Stimulated activated CD4-positive, alpha-beta T cell treated with anti-CD3 and anti-CD28 coated beads, TNF-alpha, amount 100 ng/mL, for 48 hours (primary cell): ENCODE data around the gene TPST2.
"Not testable (repeated sequence)": the region's sequence is repeated elsewhere in the genome, so short reads cannot be mapped to it uniquely, and the experiment has no call there.

Experiments
- DNase-seq, 3 donors: peaks; one replicate each; pipeline ENCODE4 v3.0.0-alpha.2; 2020; ENCODE audit warnings: low read depth in 3 of 3

TPST2 gene

GRCh38 chr22:26589845-26590736 is at the start of gene TPST2:
Gene TPST2 (minus strand): TSS chr22:26590132. CDS start chr22:26541630, 48,502 bp downstream.
- DNase-seq, result peak; percentile 51 to 69 (median 66)

- DNase-seq, result no peak
Observed at GRCh38 chr22:26636296-26636695, 46.4 kb upstream of the TPST2 start.

- DNase-seq, result no peak
Observed at GRCh38 chr22:26635117-26635516, 45.2 kb upstream of the TPST2 start.

- DNase-seq, result no peak
Observed at GRCh38 chr22:26634189-26634588, 44.3 kb upstream of the TPST2 start.

- DNase-seq, result no peak
Observed at GRCh38 chr22:26632422-26633155, 42.7 kb upstream of the TPST2 start.

GRCh38 chr22:26631282-26631681 is 41.4 kb upstream of the TPST2 start:
- DNase-seq, result no peak

GRCh38 chr22:26629988-26630761 is 40.2 kb upstream of the TPST2 start:
- DNase-seq, result no peak

- no peak for DNase-seq
Observed at GRCh38 chr22:26624803-26625202, 34.9 kb upstream of the TPST2 start.

- no peak for DNase-seq
Observed at GRCh38 chr22:26623984-26624383, 34.1 kb upstream of the TPST2 start.

GRCh38 chr22:26621663-26622062 is 31.7 kb upstream of the TPST2 start, which contains the start of gene CRYBA4:
Gene CRYBA4 (plus strand): TSS chr22:26621963. CDS start chr22:26622597, 634 bp downstream.
- no peak for DNase-seq

- DNase-seq, result no peak
Observed at GRCh38 chr22:26620197-26620596, 30.3 kb upstream of the TPST2 start.

- DNase-seq, result no peak
Observed at GRCh38 chr22:26619510-26619909, 29.6 kb upstream of the TPST2 start.

GRCh38 chr22:26618455-26618854 is 28.5 kb upstream of the TPST2 start:
- DNase-seq, result no peak

- no peak for DNase-seq
Observed at GRCh38 chr22:26617271-26618199, 27.6 kb upstream of the TPST2 start, which contains the start of gene CRYBB1. Gene CRYBB1 (minus strand): TSS chr22:26618027. CDS start chr22:26616319, 1,708 bp downstream.

- DNase-seq, result no peak
Observed at GRCh38 chr22:26616650-26617049, 26.7 kb upstream of the TPST2 start.

GRCh38 chr22:26615830-26616435 is 26.0 kb upstream of the TPST2 start:
- DNase-seq, result no peak

- DNase-seq, result no peak
Observed at GRCh38 chr22:26615149-26615548, 25.2 kb upstream of the TPST2 start.

- DNase-seq, result no peak
Observed at GRCh38 chr22:26614322-26614721, 24.4 kb upstream of the TPST2 start.

GRCh38 chr22:26613753-26614152 is 23.8 kb upstream of the TPST2 start:
- not testable (repeated sequence) for DNase-seq

GRCh38 chr22:26612652-26613051 is 22.7 kb upstream of the TPST2 start:
- DNase-seq, result no peak
